Ishikawa (cell line): ENCODE data around the gene NRG4.

Experiments
- CREB1 ChIP-seq: IDR thresholded peaks from 2 replicates; pipeline ENCODE4 v1.6.1; 2012; ENCODE audit warnings: low read depth
- EP300 ChIP-seq: IDR thresholded peaks from 2 replicates; pipeline ENCODE4 v1.6.1; 2012; ENCODE audit warnings: borderline replicate concordance
- MAX ChIP-seq: IDR thresholded peaks from 2 replicates; pipeline ENCODE4 v1.6.1; 2012
- TAF1 ChIP-seq: IDR thresholded peaks from 2 replicates; pipeline ENCODE4 v1.6.1; 2012; ENCODE audit warnings: low read depth, mild to moderate bottlenecking
- TEAD4 ChIP-seq: IDR thresholded peaks from 2 replicates; pipeline ENCODE4 v1.6.1; 2012
- YY1 ChIP-seq: IDR thresholded peaks from 2 replicates; pipeline ENCODE4 v1.6.1; 2012; ENCODE audit warnings: low read depth

GRCh38 chr15:76057332-76058000 is 45.2 kb upstream of the NRG4 start:
- TF ChIP-seq EP300, result no peak
- no peak for TF ChIP-seq YY1
- no peak for TF ChIP-seq MAX
- no peak for TF ChIP-seq CREB1
- no peak for TF ChIP-seq TAF1
- TF ChIP-seq TEAD4, result no peak
